K562 treated with DMSO at 1 percent for 4 hours (cell line): Measurements from ENCODE around the gene RIGI. TPM values are rescaled to one million over a fixed set of nuclear protein-coding genes. Genes with fewer than 3 reads are reported as not detected.

Experiments used
- total RNA-seq: library from RNA; unstranded; fragments of 300-600 nt; gene quantifications from 2 replicates; pipeline ENCODE4 v1.2.3, GENCODE V29; 2022; ENCODE audit not compliant: insufficient read depth

Gene RIGI
- total RNA-seq, result 0.57 and 1.2 TPM in 2 replicates

GRCh38 chr9:32526041-32526706, at the start of gene RIGI:
RIGI (minus strand) TSS chr9:32526196; CDS start chr9:32526166, 30 bp downstream.

GRCh38 chr9:32572900-32573523, 47.0 kb upstream of the RIGI start, which contains the start of gene NDUFB6:
NDUFB6 (minus strand) TSS chr9:32573159; CDS start chr9:32573060, 99 bp downstream.

DNA sequence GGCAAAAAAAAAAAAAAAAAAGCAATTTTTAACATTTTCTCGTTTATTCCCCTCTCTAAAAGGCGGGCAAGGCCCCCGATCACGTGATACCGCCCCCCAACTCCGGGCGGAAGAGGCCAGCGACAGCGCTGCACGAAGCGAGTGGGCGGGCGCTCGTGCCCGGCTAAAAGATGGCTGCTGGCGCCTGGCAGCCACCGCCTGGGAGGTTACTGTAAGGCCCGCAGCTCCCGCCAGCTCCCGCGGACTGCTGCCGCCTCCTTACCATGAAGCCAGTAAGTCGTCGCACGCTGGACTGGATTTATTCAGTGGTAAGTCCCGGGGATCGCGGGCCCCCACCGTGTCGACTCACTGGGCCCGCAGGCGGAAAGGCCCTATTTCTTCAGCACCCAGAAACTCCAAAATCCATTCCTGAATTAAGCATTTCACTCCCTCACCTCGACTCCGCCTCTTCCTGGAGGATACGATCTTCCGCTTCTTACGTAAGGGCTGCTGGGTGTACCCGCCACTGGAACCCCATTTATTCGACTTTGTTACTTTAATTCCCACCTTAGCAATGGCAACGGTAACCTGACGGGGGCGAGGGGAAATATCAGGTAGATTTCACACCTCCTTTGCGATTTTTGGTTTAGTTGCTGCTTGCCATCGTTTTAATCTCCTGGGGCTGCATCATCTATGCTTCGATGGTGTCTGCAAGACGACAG, 26.3 kb upstream of the RIGI start, which contains the start of the genes SMIM27 and TOPORS:
TSS of gene SMIM27 (plus strand) at position 156 of the 701 bp plus-strand sequence. CDS start at position 264, 108 bp downstream.
TSS of gene TOPORS (minus strand) at position 415 of the 701 bp plus-strand sequence. CDS start at position 265, 150 bp downstream.

Other genes starting within 250 kb of the RIGI start
- gene ACO1, start 141.6 kb downstream of the RIGI start, total RNA-seq, result 9.3 and 9.8 TPM in 2 replicates
- gene SMIM27, start 26.1 kb upstream of the RIGI start, total RNA-seq, result 13.3 and 13.6 TPM in 2 replicates
- 4.7 and 6.6 TPM in 2 replicates for gene TOPORS, start 26.4 kb upstream of the RIGI start, total RNA-seq
- gene NDUFB6, start 47.0 kb upstream of the RIGI start, total RNA-seq, result 26.4 and 33.3 TPM in 2 replicates
- gene TAF1L, start 109.5 kb upstream of the RIGI start, total RNA-seq, result not detected in 2 replicates